Sigmoid colon (tissue), 7 donors: ENCODE measurements around the gene CCDC200. TPM values are rescaled to one million over a fixed set of nuclear protein-coding genes. Genes with fewer than 3 reads are reported as not detected.
A peak's percentile ranks its signal among the peaks of the same experiment; 100 is the strongest.

ENCODE experiments used
- DNase-seq: peaks from one replicate; pipeline ENCODE4 v3.0.0-alpha.2; 2019
- H3K27ac ChIP-seq, 4 donors: fragments of 200-600 bp; sonication (generic); one replicate each; pipeline ENCODE4 v1.5.1; 2016 to 2019; ENCODE audit warnings: mild to moderate bottlenecking in 1 of 4
- H3K27me3 ChIP-seq, 3 donors: fragments of 200-600 bp; sonication (generic); one replicate each; pipeline ENCODE4 v1.5.1; 2019; ENCODE audit warnings: mild to moderate bottlenecking in 1 of 3
- H3K36me3 ChIP-seq, 4 donors: fragments of 200-600 bp; sonication (generic); one replicate each; pipeline ENCODE4 v1.5.1; 2016 to 2019
- H3K4me1 ChIP-seq, 4 donors: fragments of 200-600 bp; sonication (generic); one replicate each; pipeline ENCODE4 v1.5.1; 2017 to 2019
- H3K4me3 ChIP-seq, 4 donors: fragments of 200-600 bp; sonication (generic); one replicate each; pipeline ENCODE4 v1.5.1; 2017 to 2019; ENCODE audit warnings: mild to moderate bottlenecking in 2 of 4, moderate library complexity in 1 of 4
- H3K9me3 ChIP-seq, 4 donors: fragments of 200-600 bp in 3 of 4; sonication (generic) in 3 of 4; one replicate each; pipeline versions ENCODE4 v1.5.1 to v1.6.1; 2013 to 2019
- EP300 ChIP-seq, 4 donors: sonication (generic); formaldehyde crosslinking; IDR thresholded peaks; one replicate each; pipeline ENCODE4 v1.6.1; 2017; ENCODE audit warnings: antibody characterized with exemption in 4 of 4
- POLR2A ChIP-seq, 2 donors: fragments of 450-650 bp; IDR thresholded peaks; one replicate each; pipeline ENCODE4 v1.6.1; 2016; ENCODE audit warnings: antibody characterized with exemption in 2 of 2, mild to moderate bottlenecking in 2 of 2, moderate library complexity in 2 of 2
- POLR2AphosphoS5 ChIP-seq, 4 donors: sonication (generic); formaldehyde crosslinking; IDR thresholded peaks; one replicate each; pipeline ENCODE4 v1.6.1; 2017; ENCODE audit warnings: antibody characterized with exemption in 4 of 4
- WGBS, 2 donors: extraction: QIAGEN DNeasy Blood & Tissue Kit; methylation state at CpG; one replicate each; pipeline ENCODE4 v1.1.7; 2013; 5-methylcytosine and 5-hydroxymethylcytosine counted together
- intact Hi-C: fragments of 100-400 bp; cut with DNase I; formaldehyde crosslinking; loops from one replicate; pipeline ENCODE4 v1.15.1; 2023
- polyA plus RNA-seq, 3 donors: library from polyadenylated mRNA; stranded (reverse); fragments of 200-250 nt; gene quantifications; one replicate each; pipeline ENCODE4 v1.2.3, GENCODE V29; 2013
- total RNA-seq, 4 donors: library from RNA; depleted of rRNA; stranded (reverse); fragments of >200 nt; gene quantifications; one replicate each; pipeline ENCODE4 v1.1.0, GENCODE V29; 2016
- TF ChIP-seq, protein P1 (sequence below), 4 experiments: fragments of 450-650 bp in 3 of 4; fragments of 200-600 bp in 1 of 4; IDR thresholded peaks; one replicate each; pipeline ENCODE4 v1.5.1; 2016 to 2019; ENCODE audit warnings: antibody characterized with exemption in 4 of 4, mild to moderate bottlenecking in 3 of 4, moderate library complexity in 2 of 4
- donor health status: healthy with polysubstance abuse.
- donor health status: Bipolar disorder and iron deficiency.
- donor health status: healthy.

Gene CCDC200
- total and polyA plus RNA-seq, 7 donors = 0.12 TPM; not detected in 6

DNA sequence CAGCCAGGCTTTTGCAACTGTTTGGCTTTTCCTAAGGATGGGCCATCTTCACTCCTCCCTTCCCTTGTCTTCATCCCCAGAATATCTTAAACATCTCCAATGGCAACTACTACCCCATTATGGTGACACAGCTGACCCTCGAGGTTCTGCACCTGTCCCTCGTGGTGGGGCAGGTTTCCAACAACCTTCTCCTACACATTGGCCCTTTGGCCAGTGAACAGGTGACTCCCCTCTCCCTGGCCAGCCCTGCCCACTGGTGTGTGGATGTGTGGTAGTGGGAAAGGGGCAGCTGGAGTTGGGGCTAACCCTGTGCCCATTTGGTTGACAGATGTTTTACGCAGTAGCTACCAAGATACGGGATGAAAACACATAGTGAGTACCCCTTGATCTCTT, 12.1 kb downstream of the CCDC200 start:
- H3K4me3 ChIP-seq = no peak overlapping the region
- H3K27ac ChIP-seq = no peak overlapping the region
- WGBS, 2 donors = 84 to 90% methylated on average over 4 of the region's 4 CpGs
- H3K4me1 ChIP-seq = peaks cover 0 to 17% (median 13%) of the 10 kb centered on the region in 4 donors
- H3K36me3 ChIP-seq = peaks cover 0 to 24% (median 10%) of the 10 kb centered on the region in 4 donors
- peak; percentile 50 for DNase-seq
- H3K27me3 ChIP-seq = no peaks in the 10 kb centered on the region
- TF ChIP-seq, protein P1, sequence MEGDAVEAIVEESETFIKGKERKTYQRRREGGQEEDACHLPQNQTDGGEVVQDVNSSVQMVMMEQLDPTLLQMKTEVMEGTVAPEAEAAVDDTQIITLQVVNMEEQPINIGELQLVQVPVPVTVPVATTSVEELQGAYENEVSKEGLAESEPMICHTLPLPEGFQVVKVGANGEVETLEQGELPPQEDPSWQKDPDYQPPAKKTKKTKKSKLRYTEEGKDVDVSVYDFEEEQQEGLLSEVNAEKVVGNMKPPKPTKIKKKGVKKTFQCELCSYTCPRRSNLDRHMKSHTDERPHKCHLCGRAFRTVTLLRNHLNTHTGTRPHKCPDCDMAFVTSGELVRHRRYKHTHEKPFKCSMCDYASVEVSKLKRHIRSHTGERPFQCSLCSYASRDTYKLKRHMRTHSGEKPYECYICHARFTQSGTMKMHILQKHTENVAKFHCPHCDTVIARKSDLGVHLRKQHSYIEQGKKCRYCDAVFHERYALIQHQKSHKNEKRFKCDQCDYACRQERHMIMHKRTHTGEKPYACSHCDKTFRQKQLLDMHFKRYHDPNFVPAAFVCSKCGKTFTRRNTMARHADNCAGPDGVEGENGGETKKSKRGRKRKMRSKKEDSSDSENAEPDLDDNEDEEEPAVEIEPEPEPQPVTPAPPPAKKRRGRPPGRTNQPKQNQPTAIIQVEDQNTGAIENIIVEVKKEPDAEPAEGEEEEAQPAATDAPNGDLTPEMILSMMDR (IDR thresholded peaks at IDR 0.05) = no peak
- TF ChIP-seq EP300 (IDR thresholded peaks at IDR 0.05) = no peak
- no peak for TF ChIP-seq POLR2A (IDR thresholded peaks at IDR 0.05)
- no peak for TF ChIP-seq POLR2AphosphoS5 (IDR thresholded peaks at IDR 0.05)
- H3K9me3 ChIP-seq = no peaks in the 10 kb centered on the region
- intact Hi-C loops = no loop called here

DNA sequence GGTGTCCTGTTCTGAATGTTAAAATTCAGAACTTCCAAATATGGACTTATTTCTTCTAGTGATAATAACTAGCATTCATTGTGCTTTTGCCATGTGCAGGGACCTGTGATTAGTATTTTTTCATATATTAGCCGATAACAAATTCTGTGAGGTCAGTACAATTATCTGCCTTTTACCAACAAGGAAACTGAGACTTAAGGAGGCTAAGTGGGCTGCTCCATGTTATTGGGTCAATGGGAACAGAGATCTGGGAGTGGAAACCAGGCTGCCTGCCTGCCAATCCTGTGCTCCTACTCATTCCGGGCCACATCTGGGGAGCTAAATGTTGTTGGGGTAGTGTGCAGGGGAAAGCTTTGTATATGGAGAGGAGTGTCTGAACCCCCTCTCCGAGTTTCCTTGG, 13.1 kb downstream of the CCDC200 start:
- 95 to 97% methylated on average over 3 of the region's 3 CpGs for WGBS, 2 donors
- no peaks in the 10 kb centered on the region for H3K27me3 ChIP-seq
- TF ChIP-seq POLR2AphosphoS5 (IDR thresholded peaks at IDR 0.05) (no peak), EP300 (IDR thresholded peaks at IDR 0.05) (no peak), POLR2A (IDR thresholded peaks at IDR 0.05) (no peak)
- TF ChIP-seq, protein P1 (IDR thresholded peaks at IDR 0.05) = no peak
- no peak overlapping the region for H3K27ac ChIP-seq
- intact Hi-C loops = no loop called here
- DNase-seq = no peak
- peaks cover 0 to 23% (median 20%) of the 10 kb centered on the region in 4 donors for H3K4me1 ChIP-seq
- no peak overlapping the region for H3K4me3 ChIP-seq
- no peaks in the 10 kb centered on the region for H3K9me3 ChIP-seq
- peaks cover 0 to 29% (median 10%) of the 10 kb centered on the region in 4 donors for H3K36me3 ChIP-seq

DNA sequence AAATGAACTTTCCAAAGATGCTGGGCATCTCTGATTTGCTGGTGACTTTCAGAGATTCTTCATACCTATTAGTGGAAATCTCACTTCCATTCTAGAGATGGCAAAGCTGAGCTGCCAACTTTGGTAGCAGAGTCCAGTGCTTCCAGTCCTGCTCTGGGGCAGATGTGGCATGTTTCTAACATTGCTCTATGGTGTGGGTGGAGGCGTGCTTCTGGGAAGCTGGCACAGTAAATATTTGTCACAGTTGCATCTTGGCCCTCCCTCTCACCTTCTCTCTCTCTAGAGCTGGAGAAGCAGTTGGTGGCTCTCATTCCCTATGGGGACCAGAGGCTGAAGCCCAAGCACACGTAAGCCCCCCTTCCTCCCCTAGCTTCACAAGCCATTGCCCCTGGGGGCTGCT, 14.9 kb downstream of the CCDC200 start:
- Histone ChIP-seq H3K27ac (no peak overlapping the region), H3K36me3 (peaks cover 0 to 47% (median 14%) of the 10 kb centered on the region in 4 donors), H3K27me3 (no peaks in the 10 kb centered on the region), H3K4me3 (no peak overlapping the region), H3K9me3 (no peaks in the 10 kb centered on the region), H3K4me1 (peaks cover 0 to 23% (median 20%) of the 10 kb centered on the region in 4 donors)
- 74 to 97% methylated on average over 2 of the region's 2 CpGs for WGBS, 2 donors
- TF ChIP-seq POLR2A (IDR thresholded peaks at IDR 0.05) (no peak), POLR2AphosphoS5 (IDR thresholded peaks at IDR 0.05) (no peak), EP300 (IDR thresholded peaks at IDR 0.05) (no peak)
- TF ChIP-seq, protein P1 (IDR thresholded peaks at IDR 0.05) = no peak
- no peak for DNase-seq
- intact Hi-C loops = loop anchor here (5.0 kb wide), 1 partner anchor 191 kb away; the partner anchor contains the start of gene VAT1

DNA sequence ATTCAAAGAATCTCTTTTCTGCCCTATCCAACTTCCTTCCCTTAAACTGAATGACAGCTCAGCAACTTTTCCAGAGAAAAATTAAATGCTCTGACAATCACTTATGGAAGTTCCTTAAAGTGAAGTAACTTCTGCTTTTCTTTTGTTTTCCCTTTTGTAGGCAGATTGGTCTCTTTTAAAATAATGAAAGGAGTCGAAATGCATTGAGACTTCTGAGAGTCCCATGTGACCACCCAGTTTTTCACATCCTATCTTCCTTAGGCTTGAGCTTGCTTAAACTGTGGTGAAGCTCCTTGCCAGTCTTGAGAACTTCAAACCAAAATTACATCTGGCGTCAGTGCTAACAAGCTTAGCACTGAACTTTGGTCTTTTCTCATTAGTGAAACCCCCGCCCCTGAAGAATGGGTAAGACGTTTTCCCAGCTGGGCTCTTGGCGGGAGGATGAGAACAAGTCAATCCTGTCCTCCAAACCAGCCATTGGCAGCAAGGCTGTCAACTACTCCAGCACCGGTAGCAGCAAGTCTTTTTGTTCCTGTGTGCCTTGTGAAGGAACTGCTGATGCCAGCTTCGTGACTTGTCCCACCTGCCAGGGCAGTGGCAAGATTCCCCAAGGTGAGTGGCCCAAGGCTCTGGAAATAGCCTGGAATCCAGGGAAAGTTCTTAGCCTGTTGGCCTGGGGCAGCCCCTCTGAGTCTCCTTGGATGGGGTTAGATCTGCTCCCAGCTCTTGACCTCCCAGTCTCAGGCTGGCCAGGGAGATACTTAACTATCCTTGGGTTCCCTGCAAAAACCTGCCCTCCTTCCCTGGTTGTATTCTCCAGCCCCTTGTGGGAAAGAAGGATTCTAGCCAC, 15.6 kb downstream of the CCDC200 start:
- H3K27ac ChIP-seq = peak overlapping the region; percentile 80 to 87 (median 84)
- peaks cover 0 to 53% (median 15%) of the 10 kb centered on the region in 4 donors for H3K36me3 ChIP-seq
- H3K9me3 ChIP-seq = no peaks in the 10 kb centered on the region
- no peaks in the 10 kb centered on the region for H3K27me3 ChIP-seq
- intact Hi-C loops = loop anchor here (5.0 kb wide), 1 partner anchor 191 kb away; the partner anchor contains the start of gene VAT1
- TF ChIP-seq EP300 (IDR thresholded peaks at IDR 0.05) (no peak), POLR2A (IDR thresholded peaks at IDR 0.05) (no peak), POLR2AphosphoS5 (IDR thresholded peaks at IDR 0.05) (no peak)
- TF ChIP-seq, protein P1 (IDR thresholded peaks at IDR 0.05) = no peak
- no peak for DNase-seq
- WGBS, 2 donors = 17 to 33% methylated on average over 7 of the region's 7 CpGs
- H3K4me3 ChIP-seq = peak overlapping the region in 3 of 4 donors; percentile 67 to 71 (median 69)
- H3K4me1 ChIP-seq = peaks cover 0 to 23% (median 20%) of the 10 kb centered on the region in 4 donors
